HFFc6 (cell line): ENCODE measurements around the gene AUTS2. TPM values are rescaled to one million over a fixed set of nuclear protein-coding genes. Genes with fewer than 3 reads are reported as not detected.

ENCODE experiments used
- DNase-seq: peaks from one replicate; pipeline ENCODE4 v3.0.0-alpha.2; 2018
- H3K27ac Mint-ChIP-seq: 2 replicates; pipeline ENCODE4 v1.8.0; 2020; ENCODE audit warnings: mild to moderate bottlenecking, mixed read lengths
- H3K27me3 Mint-ChIP-seq: 2 replicates; pipeline ENCODE4 v1.8.0; 2021; ENCODE audit warnings: mild to moderate bottlenecking, moderate library complexity, mixed read lengths; ENCODE audit not compliant: insufficient read depth
- H3K36me3 Mint-ChIP-seq: 2 replicates; pipeline ENCODE4 v1.8.0; 2021; ENCODE audit warnings: low read depth, mixed read lengths
- H3K4me1 Mint-ChIP-seq: 2 replicates; pipeline ENCODE4 v1.8.0; 2020; ENCODE audit warnings: low read depth, mixed read lengths
- H3K4me3 Mint-ChIP-seq: 2 replicates; pipeline ENCODE4 v1.8.0; 2020; ENCODE audit warnings: mild to moderate bottlenecking, moderate library complexity, mixed read lengths
- H3K9me3 Mint-ChIP-seq: 2 replicates; pipeline ENCODE4 v1.8.0; 2020; ENCODE audit warnings: mild to moderate bottlenecking, mixed read lengths
- CTCF ChIP-seq: fragments of 200-600 bp; sonication (generic); IDR thresholded peaks from 2 replicates; pipeline ENCODE4 v1.5.0; 2021; ENCODE audit warnings: antibody characterized with exemption, mild to moderate bottlenecking
- total RNA-seq, 6 experiments: library from RNA; stranded (reverse); fragmentation: NEBNext Ultra II Directional; extraction: Animal tissue kit (Norgen Biotek cat#: 25700); gene quantifications; 2 replicates in 1 of 6; 3 replicates in 5 of 6; pipeline ENCODE4 v1.2.3, GENCODE V29; 2021

The AUTS2 gene
- total RNA-seq, 6 experiments from 2014 or later = 0.02 to 0.19 (median 0.16) TPM; not detected in 2

- no peak for DNase-seq
- no peaks in the 10 kb centered on the region for H3K36me3 Mint-ChIP-seq
- H3K4me1 Mint-ChIP-seq = no peaks in the 10 kb centered on the region
- no peak overlapping the region for H3K4me3 Mint-ChIP-seq
- TF ChIP-seq CTCF = no peak
- no peak overlapping the region for H3K27ac Mint-ChIP-seq
- H3K27me3 Mint-ChIP-seq = no peaks in the 10 kb centered on the region
- peaks cover 27% of the 10 kb centered on the region for H3K9me3 Mint-ChIP-seq
These were observed 494.3 kb downstream of the AUTS2 start for GRCh38 chr7:70092314-70093204.

- Mint-ChIP-seq H3K27ac (no peak overlapping the region), H3K4me3 (no peak overlapping the region), H3K4me1 (no peaks in the 10 kb centered on the region), H3K36me3 (no peaks in the 10 kb centered on the region), H3K27me3 (no peaks in the 10 kb centered on the region), H3K9me3 (peaks cover 29% of the 10 kb centered on the region)
- TF ChIP-seq CTCF = no peak
- DNase-seq = no peak
These were observed 495.1 kb downstream of the AUTS2 start for GRCh38 chr7:70093205-70093904.

DNA sequence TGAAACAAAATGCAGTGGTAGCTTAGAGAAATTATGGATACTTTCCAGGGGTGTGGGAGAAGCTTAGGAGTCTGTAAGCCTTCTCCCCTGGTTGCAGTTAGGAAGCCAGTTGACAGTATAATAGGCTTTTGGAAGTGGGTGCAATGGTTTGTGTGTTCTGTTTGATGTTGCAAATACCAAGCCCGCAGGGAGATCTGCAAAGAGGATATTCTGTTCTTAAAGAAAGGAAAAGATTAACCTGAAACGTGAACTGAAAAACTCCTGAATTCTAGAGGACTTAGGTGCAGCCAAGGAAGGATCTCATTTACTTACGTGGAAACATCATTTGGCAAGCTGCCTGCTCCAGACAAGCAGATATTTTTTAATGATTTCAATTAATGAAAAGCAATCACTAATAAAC lies 496.6 kb downstream of the AUTS2 start:
- DNase-seq = no peak
- no peaks in the 10 kb centered on the region for H3K36me3 Mint-ChIP-seq
- H3K4me3 Mint-ChIP-seq = no peak overlapping the region
- H3K9me3 Mint-ChIP-seq = peaks cover 31% of the 10 kb centered on the region
- H3K4me1 Mint-ChIP-seq = no peaks in the 10 kb centered on the region
- H3K27me3 Mint-ChIP-seq = no peaks in the 10 kb centered on the region
- no peak for TF ChIP-seq CTCF
- no peak overlapping the region for H3K27ac Mint-ChIP-seq

DNA sequence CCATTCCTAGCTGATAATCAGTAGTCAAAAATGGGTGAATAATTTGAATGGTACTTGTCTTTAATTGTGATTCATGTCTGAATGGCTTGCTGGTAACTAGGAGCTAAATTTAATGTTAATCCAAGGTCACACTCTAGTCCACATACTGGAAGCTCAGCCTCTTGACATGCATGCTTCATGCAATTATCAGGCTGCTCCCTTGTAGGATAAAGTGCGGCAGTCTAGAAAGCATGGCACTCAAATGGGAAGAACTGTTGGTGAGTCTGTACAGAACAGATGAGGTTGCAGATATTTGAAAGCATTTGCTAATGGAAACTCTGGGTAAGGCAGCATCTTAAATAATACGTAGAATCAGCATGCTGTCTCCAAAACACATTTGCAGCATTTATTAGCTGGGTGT lies 499.4 kb downstream of the AUTS2 start:
- Mint-ChIP-seq H3K36me3 (no peaks in the 10 kb centered on the region), H3K27me3 (no peaks in the 10 kb centered on the region), H3K4me1 (no peaks in the 10 kb centered on the region), H3K27ac (no peak overlapping the region), H3K4me3 (no peak overlapping the region), H3K9me3 (peaks cover 25% of the 10 kb centered on the region)
- no peak for TF ChIP-seq CTCF
- no peak for DNase-seq

DNA sequence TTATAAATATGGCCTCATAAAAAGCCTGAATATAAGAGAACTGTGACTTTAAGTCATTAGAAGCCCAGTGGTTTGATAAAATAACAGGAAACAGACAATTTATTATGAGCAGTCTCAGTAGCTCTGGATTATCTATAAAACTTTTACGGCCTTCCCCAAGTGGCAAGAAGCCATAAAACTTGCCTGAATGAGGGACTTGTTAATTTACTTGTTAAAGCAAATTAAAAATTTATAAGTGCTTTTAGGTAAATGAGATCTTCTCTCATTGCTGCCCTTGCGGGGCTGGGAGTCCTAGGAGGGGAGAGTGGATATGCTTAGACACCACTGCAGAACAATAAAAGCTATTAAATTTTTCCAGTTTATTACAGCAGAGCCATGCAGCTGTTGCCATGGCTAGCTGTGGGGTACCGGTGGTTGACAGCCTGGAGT lies 499.9 kb downstream of the AUTS2 start:
- no peak for DNase-seq
- H3K27me3 Mint-ChIP-seq = no peaks in the 10 kb centered on the region
- H3K9me3 Mint-ChIP-seq = peaks cover 24% of the 10 kb centered on the region

More for the DNA sequence above, 499.9 kb downstream of the AUTS2 start:
- no peak for TF ChIP-seq CTCF
- Mint-ChIP-seq H3K27ac (no peak overlapping the region), H3K4me1 (no peaks in the 10 kb centered on the region), H3K4me3 (no peak overlapping the region), H3K36me3 (no peaks in the 10 kb centered on the region)
